MCF 10A (cell line): ENCODE results near the gene TCAP. TPM values are rescaled to one million over a fixed set of nuclear protein-coding genes. Genes with fewer than 3 reads are reported as not detected.

ENCODE experiments used
- BruUV-seq: library from RNA; stranded (reverse); fragments of 400-500 nt; replicated peaks from 2 replicates; lab custom pipeline; 2021; lab: Mats Ljungman, UMichigan
- CTCF ChIA-PET: fragments of 300-600 bp; sonication (Branson Sonifier 250); formaldehyde crosslinking; extraction: SDS; loops from one replicate; lab custom pipeline; 2021; ENCODE audit warnings: antibody characterized with exemption, inconsistent platforms; lab: Yijun Ruan, JAX
- POLR2A ChIA-PET: fragments of 300-600, 350-650 bp; sonication (Branson Sonifier 250); formaldehyde crosslinking; extraction: SDS; loops from one replicate; lab custom pipeline; 2020; ENCODE audit warnings: antibody characterized with exemption, inconsistent platforms; lab: Yijun Ruan, JAX
- DNase-seq: peaks from one replicate; pipeline ENCODE4 v3.0.0-alpha.2; 2018; ENCODE audit not compliant: unreplicated experiment
- H3K27ac Mint-ChIP-seq: one replicate; pipeline ENCODE4 v1.8.0; 2022; ENCODE audit warnings: mild to moderate bottlenecking, low read depth, mixed read lengths; ENCODE audit not compliant: unreplicated experiment
- H3K27me3 Mint-ChIP-seq: one replicate; pipeline ENCODE4 v1.8.0; 2022; ENCODE audit warnings: mixed read lengths; ENCODE audit not compliant: insufficient read depth, unreplicated experiment
- H3K36me3 Mint-ChIP-seq: one replicate; pipeline ENCODE4 v1.8.0; 2022; ENCODE audit warnings: mild to moderate bottlenecking, moderate library complexity, mixed read lengths; ENCODE audit not compliant: insufficient read depth, unreplicated experiment
- H3K4me1 Mint-ChIP-seq: one replicate; pipeline ENCODE4 v1.8.0; 2022; ENCODE audit warnings: mixed read lengths; ENCODE audit not compliant: insufficient read depth, unreplicated experiment
- H3K4me3 Mint-ChIP-seq: one replicate; pipeline ENCODE4 v1.8.0; 2022; ENCODE audit warnings: mild to moderate bottlenecking, moderate library complexity, mixed read lengths; ENCODE audit not compliant: unreplicated experiment
- H3K9me3 Mint-ChIP-seq: one replicate; pipeline ENCODE4 v1.8.0; 2022; ENCODE audit warnings: mixed read lengths; ENCODE audit not compliant: unreplicated experiment
- intact Hi-C: fragments of 100-400 bp; cut with micrococcal nuclease; formaldehyde crosslinking; loops from 2 replicates; pipeline ENCODE4 v1.14.1; 2022
- total RNA-seq: library from RNA; stranded (reverse); gene quantifications from 2 replicates; pipeline ENCODE4 v1.2.3, GENCODE V29; 2022
- TF ChIP-seq, protein P1 (sequence below): fragments of 200-600 bp; IDR thresholded peaks from one replicate; pipeline ENCODE4 v1.8.0; 2022; ENCODE audit warnings: antibody characterized with exemption, mild to moderate bottlenecking; ENCODE audit not compliant: unreplicated experiment

The TCAP gene
- total RNA-seq, 1 experiment from 2014 or later = 0.37 TPM

DNA sequence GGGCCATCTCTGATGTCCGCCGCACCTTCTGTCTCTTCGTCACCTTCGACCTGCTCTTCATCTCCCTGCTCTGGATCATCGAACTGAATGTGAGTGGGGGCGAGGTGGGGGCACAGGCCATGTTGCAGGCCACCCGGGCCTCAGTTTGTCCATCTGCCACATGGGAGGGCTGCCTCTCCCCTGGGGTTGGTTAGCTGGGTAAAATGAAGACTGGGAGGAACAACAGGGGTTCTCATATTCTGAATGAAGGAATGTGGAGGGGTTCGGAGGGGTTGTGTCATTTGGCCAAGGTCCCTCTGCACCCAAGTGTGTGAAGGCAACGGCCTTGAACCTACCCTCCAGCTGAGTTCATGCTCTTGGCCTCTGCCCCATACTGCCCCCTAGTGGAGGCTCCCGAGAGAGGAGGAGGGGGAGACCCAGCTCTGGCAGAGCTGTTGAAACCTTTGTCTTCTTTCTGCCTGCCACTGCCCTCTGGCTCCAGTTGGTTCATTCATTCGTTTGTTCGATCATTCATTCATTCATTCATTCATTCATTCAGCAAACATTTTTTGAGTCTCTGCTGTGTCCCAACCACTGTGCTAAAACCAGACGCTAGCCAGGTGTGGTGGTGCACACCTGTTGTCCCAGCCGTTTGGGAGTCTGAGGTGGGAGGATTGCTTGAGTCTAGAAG, 11.4 kb upstream of the TCAP start:
- DNase-seq = peak; percentile 60
- TF ChIP-seq, protein P1, sequence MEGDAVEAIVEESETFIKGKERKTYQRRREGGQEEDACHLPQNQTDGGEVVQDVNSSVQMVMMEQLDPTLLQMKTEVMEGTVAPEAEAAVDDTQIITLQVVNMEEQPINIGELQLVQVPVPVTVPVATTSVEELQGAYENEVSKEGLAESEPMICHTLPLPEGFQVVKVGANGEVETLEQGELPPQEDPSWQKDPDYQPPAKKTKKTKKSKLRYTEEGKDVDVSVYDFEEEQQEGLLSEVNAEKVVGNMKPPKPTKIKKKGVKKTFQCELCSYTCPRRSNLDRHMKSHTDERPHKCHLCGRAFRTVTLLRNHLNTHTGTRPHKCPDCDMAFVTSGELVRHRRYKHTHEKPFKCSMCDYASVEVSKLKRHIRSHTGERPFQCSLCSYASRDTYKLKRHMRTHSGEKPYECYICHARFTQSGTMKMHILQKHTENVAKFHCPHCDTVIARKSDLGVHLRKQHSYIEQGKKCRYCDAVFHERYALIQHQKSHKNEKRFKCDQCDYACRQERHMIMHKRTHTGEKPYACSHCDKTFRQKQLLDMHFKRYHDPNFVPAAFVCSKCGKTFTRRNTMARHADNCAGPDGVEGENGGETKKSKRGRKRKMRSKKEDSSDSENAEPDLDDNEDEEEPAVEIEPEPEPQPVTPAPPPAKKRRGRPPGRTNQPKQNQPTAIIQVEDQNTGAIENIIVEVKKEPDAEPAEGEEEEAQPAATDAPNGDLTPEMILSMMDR = peak; percentile 81
- no peak overlapping the region for H3K4me3 Mint-ChIP-seq
- peaks cover 19% of the 10 kb centered on the region for H3K36me3 Mint-ChIP-seq
- POLR2A ChIA-PET = interaction anchor here (0.6 to 1.0 kb wide), 3 partner anchors 31 to 324 kb away, joined by 3 read pairs; no protein-coding TSS in a partner anchor
- H3K4me1 Mint-ChIP-seq = no peaks in the 10 kb centered on the region
- no peak overlapping the region for H3K27ac Mint-ChIP-seq
- CTCF ChIA-PET = interaction anchor here (0.6 to 2.2 kb wide), 19 partner anchors 8 to 251 kb away, joined by 3 to 6 read pairs (median 3); partner anchors contain the start of gene ERBB2
- no peaks in the 10 kb centered on the region for H3K9me3 Mint-ChIP-seq
- BruUV-seq = no TSS peak
- H3K27me3 Mint-ChIP-seq = no peaks in the 10 kb centered on the region
- intact Hi-C loops = no loop called here

DNA sequence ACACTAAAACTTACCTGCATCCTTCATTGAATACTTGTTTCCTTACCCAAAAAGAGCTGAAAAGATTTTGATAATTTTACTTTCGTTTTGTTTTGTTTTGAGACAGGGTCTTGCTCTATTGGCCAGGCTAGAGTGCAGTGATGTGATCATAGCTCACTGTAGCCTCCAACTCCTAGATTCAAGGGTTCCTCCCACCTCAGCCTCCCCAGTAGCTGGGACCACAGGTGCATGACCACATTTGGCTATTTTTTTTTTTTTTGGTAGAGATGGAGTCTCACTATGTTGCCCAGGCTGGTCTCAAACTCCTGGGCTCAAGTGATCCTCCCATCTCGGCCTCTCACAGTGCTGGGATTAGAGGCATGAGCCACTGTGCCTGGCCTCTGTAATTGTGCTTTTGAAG, 10.0 kb upstream of the TCAP start:
- H3K9me3 Mint-ChIP-seq = no peaks in the 10 kb centered on the region
- H3K4me1 Mint-ChIP-seq = no peaks in the 10 kb centered on the region
- no peak overlapping the region for H3K27ac Mint-ChIP-seq
- no TSS peak for BruUV-seq
- POLR2A ChIA-PET = interaction anchor here (1.2 to 1.3 kb wide), 2 partner anchors 10 to 29 kb away, joined by 3 to 4 read pairs; partner anchors contain the start of gene TCAP
- CTCF ChIA-PET = interaction anchor here (0.6 to 2.2 kb wide), 14 partner anchors 10 to 253 kb away, joined by 3 to 9 read pairs (median 4); partner anchors contain the start of gene PGAP3
- H3K4me3 Mint-ChIP-seq = no peak overlapping the region
- intact Hi-C loops = no loop called here
- H3K27me3 Mint-ChIP-seq = no peaks in the 10 kb centered on the region
- DNase-seq = no peak
- TF ChIP-seq, protein P1 = no peak
- H3K36me3 Mint-ChIP-seq = peaks cover 19% of the 10 kb centered on the region

DNA sequence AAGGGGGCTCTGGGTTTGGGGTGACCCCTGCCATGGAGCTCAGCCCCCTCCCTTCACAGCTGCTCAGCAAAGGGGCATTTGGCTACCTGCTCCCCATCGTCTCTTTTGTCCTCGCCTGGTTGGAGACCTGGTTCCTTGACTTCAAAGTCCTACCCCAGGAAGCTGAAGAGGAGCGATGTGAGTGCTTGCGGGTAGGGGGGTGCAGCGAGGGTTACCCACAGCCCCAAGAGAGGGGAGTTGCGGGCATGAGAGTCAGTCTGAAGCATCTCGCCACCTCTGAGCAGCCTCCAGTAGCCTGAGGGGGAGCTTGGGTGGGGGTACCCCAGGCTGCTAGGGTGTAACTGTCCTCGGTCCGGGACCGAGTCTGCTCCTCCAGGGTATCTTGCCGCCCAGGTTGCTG, 6.8 kb upstream of the TCAP start:
- ChIA-PET POLR2A (interaction anchor here (0.6 kb wide), 1 partner anchor 109 kb away, joined by 3 read pairs; no protein-coding TSS in a partner anchor), CTCF (no interaction called here)
- intact Hi-C loops = no loop called here
- H3K9me3 Mint-ChIP-seq = no peaks in the 10 kb centered on the region
- no peak overlapping the region for H3K27ac Mint-ChIP-seq
- peaks cover 20% of the 10 kb centered on the region for H3K36me3 Mint-ChIP-seq
- no peak overlapping the region for H3K4me3 Mint-ChIP-seq
- no peaks in the 10 kb centered on the region for H3K4me1 Mint-ChIP-seq
- no peak for DNase-seq
- BruUV-seq = no TSS peak
- TF ChIP-seq, protein P1 = no peak
- no peaks in the 10 kb centered on the region for H3K27me3 Mint-ChIP-seq

DNA sequence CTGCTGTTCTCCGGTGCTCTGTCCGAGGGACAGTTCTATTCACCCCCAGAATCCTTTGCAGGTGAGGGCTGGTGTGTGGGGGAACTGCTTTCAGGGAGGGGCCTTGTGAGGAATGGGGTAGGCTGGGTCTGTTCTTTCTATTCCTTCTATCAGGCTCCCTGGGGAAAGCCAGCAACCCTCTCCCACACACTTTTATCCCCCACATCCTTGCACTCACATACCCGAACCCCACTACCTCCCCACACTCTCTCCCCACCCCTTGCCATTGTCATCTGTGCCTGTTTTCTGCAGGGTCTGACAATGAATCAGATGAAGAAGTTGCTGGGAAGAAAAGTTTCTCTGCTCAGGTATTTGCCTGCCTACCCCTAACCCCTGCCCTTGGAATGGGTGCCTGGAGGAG, 6.4 kb upstream of the TCAP start:
- DNase-seq = no peak
- H3K4me1 Mint-ChIP-seq = no peaks in the 10 kb centered on the region
- CTCF ChIA-PET = no interaction called here
- H3K27ac Mint-ChIP-seq = no peak overlapping the region
- POLR2A ChIA-PET = interaction anchor here (0.6 kb wide), 1 partner anchor 108 kb away, joined by 3 read pairs; no protein-coding TSS in a partner anchor
- BruUV-seq = no TSS peak
- TF ChIP-seq, protein P1 = no peak
- H3K4me3 Mint-ChIP-seq = no peak overlapping the region
- intact Hi-C loops = no loop called here
- peaks cover 20% of the 10 kb centered on the region for H3K36me3 Mint-ChIP-seq
- no peaks in the 10 kb centered on the region for H3K27me3 Mint-ChIP-seq
- H3K9me3 Mint-ChIP-seq = no peaks in the 10 kb centered on the region
